HG02759 (cell line): ENCODE results near the gene PCDHB11.
"Not testable (repeated sequence)": the region's sequence is repeated elsewhere in the genome, so short reads cannot be mapped to it uniquely, and the experiment has no call there.

Experiments used
- ATAC-seq: cut with Tn5 transposase; IDR thresholded peaks from one replicate; pipeline ENCODE4 v1.9.1; 2021; ENCODE audit warnings: mild to moderate bottlenecking, moderate library complexity; ENCODE audit not compliant: unreplicated experiment

PCDHB11 gene

DNA sequence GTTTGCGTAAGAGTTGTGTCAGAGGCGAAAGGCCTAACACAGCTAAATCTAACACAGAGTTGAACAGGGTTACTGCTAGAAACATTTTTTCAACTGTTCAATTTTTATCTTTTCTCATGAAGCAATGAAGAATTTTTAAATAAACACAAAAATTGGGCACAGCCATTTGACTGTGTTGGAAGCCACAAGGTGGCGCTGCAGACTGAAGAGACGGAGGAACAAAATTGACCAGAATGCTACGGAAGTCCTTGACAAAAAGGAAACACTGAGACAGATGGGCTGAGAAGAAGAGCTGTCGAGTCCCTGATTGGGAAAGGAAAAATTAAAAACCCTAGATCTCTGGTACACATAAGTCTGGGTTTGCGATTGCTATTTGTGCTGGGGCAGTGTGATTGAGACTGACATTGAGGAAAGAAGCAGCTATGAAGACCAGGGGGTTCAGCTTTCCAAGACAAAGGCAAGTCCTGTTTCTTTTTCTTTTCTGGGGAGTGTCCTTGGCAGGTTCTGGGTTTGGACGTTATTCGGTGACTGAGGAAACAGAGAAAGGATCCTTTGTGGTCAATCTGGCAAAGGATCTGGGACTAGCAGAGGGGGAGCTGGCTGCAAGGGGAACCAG lies 12.4 kb upstream of the PCDHB11 start, which contains the start of gene PCDHB9:
Gene PCDHB9 (plus strand): TSS at position 265 of the 616 bp plus-strand sequence. CDS start 158 bp downstream, at position 423.
- no peak for ATAC-seq

- ATAC-seq, result not testable (repeated sequence)
Measured at GRCh38 chr5:141188682-141189081, 10.7 kb upstream of the PCDHB11 start.

GRCh38 chr5:141189131-141189530 lies 10.3 kb upstream of the PCDHB11 start:
- ATAC-seq, result not testable (repeated sequence)

GRCh38 chr5:141192110-141192725 lies 7.2 kb upstream of the PCDHB11 start, which contains the start of gene PCDHB10:
Gene PCDHB10 (plus strand): TSS chr5:141192353. CDS start chr5:141192553, 200 bp downstream.
- ATAC-seq, result no peak

DNA sequence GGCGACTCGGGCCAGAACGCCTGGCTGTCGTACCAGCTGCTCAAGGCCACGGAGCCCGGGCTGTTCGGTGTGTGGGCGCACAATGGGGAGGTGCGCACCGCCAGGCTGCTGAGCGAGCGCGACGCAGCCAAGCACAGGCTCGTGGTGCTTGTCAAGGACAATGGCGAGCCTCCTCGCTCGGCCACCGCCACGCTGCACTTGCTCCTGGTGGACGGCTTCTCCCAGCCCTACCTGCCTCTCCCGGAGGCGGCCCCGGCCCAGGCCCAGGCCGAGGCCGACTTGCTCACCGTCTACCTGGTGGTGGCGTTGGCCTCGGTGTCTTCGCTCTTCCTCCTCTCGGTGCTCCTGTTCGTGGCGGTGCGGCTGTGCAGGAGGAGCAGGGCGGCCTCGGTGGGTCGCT lies 5.1 kb upstream of the PCDHB11 start:
- ATAC-seq, result not testable (repeated sequence)

- ATAC-seq, result no peak
Measured at GRCh38 chr5:141196363-141196762, 3.1 kb upstream of the PCDHB11 start.

GRCh38 chr5:141201126-141201525 lies 1.7 kb downstream of the PCDHB11 start:
- not testable (repeated sequence) for ATAC-seq

DNA sequence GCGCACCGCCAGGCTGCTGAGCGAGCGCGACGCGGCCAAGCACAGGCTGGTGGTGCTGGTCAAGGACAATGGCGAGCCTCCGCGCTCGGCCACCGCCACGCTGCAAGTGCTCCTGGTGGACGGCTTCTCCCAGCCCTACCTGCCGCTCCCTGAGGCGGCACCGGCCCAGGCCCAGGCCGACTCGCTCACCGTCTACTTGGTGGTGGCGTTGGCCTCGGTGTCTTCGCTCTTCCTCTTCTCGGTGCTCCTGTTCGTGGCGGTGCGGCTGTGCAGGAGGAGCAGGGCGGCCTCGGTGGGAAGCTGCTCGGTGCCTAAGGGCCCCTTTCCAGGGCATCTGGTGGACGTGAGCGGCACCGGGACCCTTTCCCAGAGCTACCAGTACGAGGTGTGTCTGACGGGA lies 2.2 kb downstream of the PCDHB11 start:
- not testable (repeated sequence) for ATAC-seq

DNA sequence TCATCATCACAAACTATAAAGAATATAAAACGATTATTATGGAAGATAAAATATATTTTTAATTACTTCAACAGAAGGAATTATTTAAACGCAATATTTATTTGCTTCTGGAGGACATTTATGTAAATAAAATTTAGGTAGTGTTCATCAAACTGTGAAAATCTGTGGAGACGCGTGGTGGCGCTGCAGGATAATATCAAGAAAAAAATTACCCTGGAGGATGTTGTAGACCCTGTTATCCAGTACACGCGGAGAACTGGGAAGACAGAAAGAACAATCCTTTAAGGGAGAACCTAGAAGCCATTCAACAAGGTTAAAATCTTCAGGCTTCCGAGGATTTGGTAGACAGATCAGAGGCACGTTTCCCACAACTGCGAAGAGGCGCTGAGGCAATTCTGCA lies 9.1 kb downstream of the PCDHB11 start, which contains the start of gene PCDHB12:
Gene PCDHB12 (plus strand): TSS at position 242 of the 400 bp plus-strand sequence. CDS start 189 bp downstream, outside the sequence.
- ATAC-seq, result no peak

DNA sequence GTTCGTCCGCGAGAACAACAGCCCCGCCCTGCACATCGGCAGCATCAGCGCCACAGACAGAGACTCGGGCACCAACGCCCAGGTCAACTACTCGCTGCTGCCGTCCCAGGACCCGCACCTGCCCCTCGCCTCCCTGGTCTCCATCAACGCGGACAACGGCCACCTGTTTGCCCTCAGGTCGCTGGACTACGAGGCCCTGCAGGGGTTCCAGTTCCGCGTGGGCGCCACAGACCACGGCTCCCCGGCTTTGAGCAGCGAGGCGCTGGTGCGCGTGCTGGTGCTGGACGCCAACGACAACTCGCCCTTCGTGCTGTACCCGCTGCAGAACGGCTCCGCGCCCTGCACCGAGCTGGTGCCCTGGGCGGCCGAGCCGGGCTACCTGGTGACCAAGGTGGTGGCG lies 10.9 kb downstream of the PCDHB11 start:
- ATAC-seq, result not testable (repeated sequence)

GRCh38 chr5:141210849-141211248 lies 11.4 kb downstream of the PCDHB11 start:
- ATAC-seq, result not testable (repeated sequence)

GRCh38 chr5:141213656-141214339 lies 14.4 kb downstream of the PCDHB11 start, which contains the start of gene PCDHB13:
Gene PCDHB13 (plus strand): TSS chr5:141213919. CDS start chr5:141214124, 205 bp downstream.
- ATAC-seq, result not testable (repeated sequence)

DNA sequence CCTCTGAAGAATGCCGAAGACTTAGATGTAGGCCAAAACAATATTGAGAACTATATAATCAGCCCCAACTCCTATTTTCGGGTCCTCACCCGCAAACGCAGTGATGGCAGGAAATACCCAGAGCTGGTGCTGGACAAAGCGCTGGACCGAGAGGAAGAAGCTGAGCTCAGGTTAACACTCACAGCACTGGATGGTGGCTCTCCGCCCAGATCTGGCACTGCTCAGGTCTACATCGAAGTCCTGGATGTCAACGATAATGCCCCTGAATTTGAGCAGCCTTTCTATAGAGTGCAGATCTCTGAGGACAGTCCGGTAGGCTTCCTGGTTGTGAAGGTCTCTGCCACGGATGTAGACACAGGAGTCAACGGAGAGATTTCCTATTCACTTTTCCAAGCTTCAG lies 15.2 kb downstream of the PCDHB11 start:
- not testable (repeated sequence) for ATAC-seq

- ATAC-seq, result not testable (repeated sequence)
Measured at GRCh38 chr5:141215504-141215903, 16.1 kb downstream of the PCDHB11 start.

DNA sequence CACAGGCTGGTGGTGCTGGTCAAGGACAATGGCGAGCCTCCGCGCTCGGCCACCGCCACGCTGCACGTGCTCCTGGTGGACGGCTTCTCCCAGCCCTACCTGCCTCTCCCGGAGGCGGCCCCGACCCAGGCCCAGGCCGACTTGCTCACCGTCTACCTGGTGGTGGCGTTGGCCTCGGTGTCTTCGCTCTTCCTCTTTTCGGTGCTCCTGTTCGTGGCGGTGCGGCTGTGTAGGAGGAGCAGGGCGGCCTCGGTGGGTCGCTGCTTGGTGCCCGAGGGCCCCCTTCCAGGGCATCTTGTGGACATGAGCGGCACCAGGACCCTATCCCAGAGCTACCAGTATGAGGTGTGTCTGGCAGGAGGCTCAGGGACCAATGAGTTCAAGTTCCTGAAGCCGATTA lies 16.6 kb downstream of the PCDHB11 start:
- not testable (repeated sequence) for ATAC-seq

GRCh38 chr5:141223112-141223783 lies 23.8 kb downstream of the PCDHB11 start, which contains the start of gene PCDHB14:
Gene PCDHB14 (plus strand): TSS chr5:141223343. CDS start chr5:141223506, 163 bp downstream.
- ATAC-seq, result no peak

DNA sequence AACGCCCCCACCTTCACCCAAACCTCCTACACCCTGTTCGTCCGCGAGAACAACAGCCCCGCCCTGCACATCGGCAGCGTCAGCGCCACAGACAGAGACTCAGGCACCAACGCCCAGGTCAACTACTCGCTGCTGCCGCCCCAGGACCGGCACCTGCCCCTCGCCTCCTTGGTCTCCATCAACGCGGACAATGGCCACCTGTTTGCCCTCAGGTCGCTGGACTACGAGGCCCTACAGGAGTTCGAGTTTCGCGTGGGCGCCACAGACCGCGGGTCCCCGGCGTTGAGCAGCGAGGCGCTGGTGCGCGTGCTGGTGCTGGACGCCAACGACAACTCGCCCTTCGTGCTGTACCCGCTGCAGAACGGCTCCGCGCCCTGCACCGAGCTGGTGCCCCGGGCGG lies 25.4 kb downstream of the PCDHB11 start:
- not testable (repeated sequence) for ATAC-seq

DNA sequence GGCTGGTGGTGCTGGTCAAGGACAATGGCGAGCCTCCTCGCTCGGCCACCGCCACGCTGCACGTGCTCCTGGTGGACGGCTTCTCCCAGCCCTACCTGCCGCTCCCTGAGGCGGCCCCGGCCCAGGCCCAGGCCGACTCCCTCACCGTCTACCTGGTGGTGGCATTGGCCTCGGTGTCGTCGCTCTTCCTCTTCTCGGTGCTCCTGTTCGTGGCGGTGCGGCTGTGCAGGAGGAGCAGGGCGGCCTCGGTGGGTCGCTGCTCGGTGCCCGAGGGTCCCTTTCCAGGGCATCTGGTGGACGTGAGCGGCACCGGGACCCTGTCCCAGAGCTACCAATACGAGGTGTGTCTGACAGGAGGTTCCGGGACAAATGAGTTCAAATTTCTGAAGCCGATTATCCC lies 26.0 kb downstream of the PCDHB11 start:
- not testable (repeated sequence) for ATAC-seq

- ATAC-seq, result no peak
Measured at GRCh38 chr5:141234109-141234667, 34.8 kb downstream of the PCDHB11 start.

DNA sequence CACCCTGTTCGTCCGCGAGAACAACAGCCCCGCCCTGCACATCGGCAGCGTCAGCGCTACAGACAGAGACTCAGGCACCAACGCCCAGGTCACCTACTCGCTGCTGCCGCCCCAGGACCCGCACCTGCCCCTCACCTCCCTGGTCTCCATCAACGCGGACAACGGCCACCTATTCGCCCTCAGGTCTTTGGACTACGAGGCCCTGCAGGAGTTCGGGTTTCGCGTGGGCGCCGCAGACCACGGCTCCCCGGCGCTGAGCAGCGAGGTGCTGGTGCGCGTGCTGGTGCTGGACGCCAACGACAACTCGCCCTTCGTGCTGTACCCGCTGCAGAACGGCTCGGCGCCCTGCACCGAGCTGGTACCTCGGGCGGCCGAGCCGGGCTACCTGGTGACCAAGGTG lies 36.5 kb downstream of the PCDHB11 start:
- ATAC-seq, result not testable (repeated sequence)
